Medulla oblongata (tissue), 1 donor: Measurements from ENCODE around the gene ABCB8.
"Not testable (repeated sequence)": the region's sequence is repeated elsewhere in the genome, so short reads cannot be mapped to it uniquely, and the experiment has no call there.

Source experiments
- DNase-seq: peaks from one replicate; pipeline ENCODE4 v3.0.0-alpha.2; 2015; ENCODE audit errors: extremely low spot score

ABCB8 gene

GRCh38 chr7:151013733-151014497 lies 14.3 kb upstream of the ABCB8 start:
- peak; percentile 55 for DNase-seq

GRCh38 chr7:151014950-151015349 lies 13.3 kb upstream of the ABCB8 start:
- DNase-seq, result no peak

DNA sequence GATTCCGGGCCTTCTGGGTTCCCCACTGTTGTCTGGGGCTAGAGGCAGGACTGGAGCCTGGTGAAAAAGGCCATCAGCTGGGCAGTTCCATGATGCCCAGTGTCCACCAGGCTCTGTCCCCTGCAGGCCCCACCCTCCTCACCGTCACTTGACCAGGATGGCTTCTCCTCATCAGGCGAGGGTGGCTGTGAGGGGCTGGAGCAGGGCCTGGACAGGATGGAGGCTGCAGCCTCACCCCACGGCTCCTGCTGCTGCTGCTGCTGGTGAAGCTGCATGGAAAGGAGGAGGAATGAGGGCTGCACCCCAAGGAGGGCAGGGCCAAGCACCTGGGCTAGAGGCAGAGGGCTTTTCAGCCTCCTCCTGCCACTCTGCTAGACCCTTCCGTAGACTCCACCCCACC lies 12.3 kb upstream of the ABCB8 start:
- DNase-seq, result no peak

- no peak for DNase-seq
Observed at GRCh38 chr7:151016505-151016904, 11.7 kb upstream of the ABCB8 start.

DNA sequence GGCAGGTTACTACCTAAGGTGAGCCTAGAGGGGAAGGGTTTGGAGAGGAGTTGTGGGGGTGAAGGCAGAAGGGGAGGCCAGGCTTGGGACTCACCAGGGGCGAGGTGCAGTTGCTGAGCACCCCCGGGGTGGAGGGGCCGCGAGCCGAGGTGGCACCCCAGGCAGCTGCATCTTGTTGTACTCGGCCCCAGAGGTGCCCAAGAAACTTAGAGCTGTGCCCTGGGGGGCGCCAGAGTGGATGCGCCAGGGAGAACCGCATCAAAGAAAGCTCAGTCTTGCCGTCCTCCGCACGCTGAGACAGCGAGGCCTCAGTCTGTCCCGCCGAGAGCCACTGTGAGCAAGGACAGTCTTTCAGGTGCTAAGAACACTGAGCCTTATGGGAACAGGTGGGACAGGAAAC lies 11.3 kb upstream of the ABCB8 start:
- DNase-seq, result no peak

DNA sequence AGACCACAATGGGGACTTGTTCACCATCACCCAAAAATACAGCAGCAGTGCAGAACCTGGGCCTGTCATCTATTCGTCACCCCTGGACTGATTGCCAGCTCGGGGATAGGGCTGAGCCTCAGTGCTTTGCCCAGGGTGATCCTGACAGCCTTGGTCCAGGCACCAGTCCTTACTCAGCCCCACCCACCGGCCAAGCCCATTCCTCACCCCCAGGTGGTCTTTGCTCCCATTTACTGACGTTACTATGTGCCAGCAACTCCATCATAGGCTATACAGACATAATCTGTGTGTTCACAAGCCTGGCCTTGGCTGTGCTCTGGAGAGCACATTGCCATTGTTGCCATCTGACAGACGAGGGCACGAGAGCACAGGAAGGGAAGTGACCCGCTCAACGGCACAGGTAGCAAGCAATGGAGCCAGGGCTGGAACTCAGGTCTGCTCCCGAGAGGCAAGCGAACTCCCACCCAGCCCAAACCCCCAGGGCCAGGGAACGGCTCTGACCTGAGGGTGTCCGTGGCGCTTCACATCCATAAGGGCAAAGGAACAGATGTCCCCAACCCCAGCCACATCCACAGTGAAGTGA lies 10.8 kb upstream of the ABCB8 start:
- DNase-seq, result no peak

GRCh38 chr7:151017953-151018420 lies 10.3 kb upstream of the ABCB8 start:
- peak; percentile 41 for DNase-seq

GRCh38 chr7:151018421-151019129 lies 9.7 kb upstream of the ABCB8 start:
- no peak for DNase-seq

GRCh38 chr7:151019130-151019447 lies 9.2 kb upstream of the ABCB8 start:
- DNase-seq, result no peak

DNA sequence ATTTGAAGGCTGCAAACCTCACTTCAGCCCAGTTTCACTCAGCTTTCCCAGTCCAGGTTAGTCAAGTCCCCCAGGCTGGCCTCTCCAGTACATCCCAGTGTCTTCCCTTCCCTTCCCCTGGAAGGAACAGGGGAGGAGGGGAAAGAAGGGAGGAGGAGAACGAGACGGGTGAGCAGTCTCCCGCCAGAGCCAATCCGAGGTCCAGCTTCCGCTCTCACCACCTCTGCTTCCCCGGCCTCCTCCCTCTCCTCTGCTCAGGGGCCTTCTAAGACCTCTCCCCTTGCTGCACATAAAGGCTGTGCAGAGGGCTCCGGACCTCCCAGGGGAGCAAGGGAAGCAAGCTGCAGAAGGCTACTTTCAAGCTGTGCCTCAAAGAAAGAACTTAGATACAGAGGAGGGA lies 8.0 kb upstream of the ABCB8 start:
- DNase-seq, result no peak

DNA sequence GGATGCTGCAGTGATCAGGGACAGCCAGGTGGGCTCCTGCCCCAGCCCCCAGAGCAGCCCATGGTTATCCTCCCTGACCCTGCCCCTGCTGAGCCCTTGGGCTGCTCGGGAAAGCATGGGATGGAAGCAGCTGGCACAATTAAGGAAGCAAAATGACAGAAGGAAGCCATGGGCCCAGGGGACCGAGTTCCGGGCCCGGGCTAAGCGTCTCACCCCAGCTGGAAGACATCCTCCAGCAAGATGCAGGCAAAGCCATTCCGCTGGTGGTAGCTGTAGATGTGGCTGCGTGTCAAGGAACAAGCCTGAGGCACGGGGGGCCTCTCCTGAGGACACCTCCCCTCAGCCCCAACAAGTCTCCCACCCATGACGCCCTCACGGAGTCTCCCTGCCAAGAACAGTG lies 5.0 kb upstream of the ABCB8 start:
- DNase-seq, result no peak

DNA sequence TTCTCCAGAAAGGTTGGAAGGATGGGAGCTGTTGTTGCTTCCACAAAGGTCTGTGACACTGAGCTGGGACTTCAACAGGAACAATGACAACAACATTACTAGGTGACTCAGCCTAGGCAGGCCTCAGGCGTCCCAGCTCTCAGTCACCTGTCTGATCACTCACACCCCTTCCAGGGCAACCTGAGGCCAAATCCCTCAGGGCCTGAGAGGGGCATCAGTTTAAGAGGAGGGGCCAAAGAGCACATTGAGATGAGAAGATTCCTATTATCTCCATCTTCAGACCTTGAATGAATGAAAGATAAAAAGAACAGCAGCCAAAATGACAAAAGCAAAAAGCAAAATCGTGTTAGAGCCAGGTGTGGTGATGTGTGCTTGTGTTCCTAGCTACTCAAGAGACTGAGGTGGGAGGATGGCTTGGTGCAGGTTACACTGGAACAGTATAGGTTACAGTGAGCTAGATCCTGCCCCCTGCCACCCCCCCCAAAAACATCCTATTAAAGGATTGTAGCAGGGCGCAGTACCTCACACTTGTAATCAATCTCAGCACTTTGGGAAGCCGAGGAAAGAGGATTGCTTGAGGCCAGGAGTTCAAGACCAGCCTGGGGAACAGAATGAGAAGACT lies 3.7 kb upstream of the ABCB8 start, which contains the start of gene ATG9B:
ATG9B (minus strand) TSS at position 60 of the 622 bp plus-strand sequence. CDS start 71 bp downstream, outside the sequence.
- no peak for DNase-seq

DNA sequence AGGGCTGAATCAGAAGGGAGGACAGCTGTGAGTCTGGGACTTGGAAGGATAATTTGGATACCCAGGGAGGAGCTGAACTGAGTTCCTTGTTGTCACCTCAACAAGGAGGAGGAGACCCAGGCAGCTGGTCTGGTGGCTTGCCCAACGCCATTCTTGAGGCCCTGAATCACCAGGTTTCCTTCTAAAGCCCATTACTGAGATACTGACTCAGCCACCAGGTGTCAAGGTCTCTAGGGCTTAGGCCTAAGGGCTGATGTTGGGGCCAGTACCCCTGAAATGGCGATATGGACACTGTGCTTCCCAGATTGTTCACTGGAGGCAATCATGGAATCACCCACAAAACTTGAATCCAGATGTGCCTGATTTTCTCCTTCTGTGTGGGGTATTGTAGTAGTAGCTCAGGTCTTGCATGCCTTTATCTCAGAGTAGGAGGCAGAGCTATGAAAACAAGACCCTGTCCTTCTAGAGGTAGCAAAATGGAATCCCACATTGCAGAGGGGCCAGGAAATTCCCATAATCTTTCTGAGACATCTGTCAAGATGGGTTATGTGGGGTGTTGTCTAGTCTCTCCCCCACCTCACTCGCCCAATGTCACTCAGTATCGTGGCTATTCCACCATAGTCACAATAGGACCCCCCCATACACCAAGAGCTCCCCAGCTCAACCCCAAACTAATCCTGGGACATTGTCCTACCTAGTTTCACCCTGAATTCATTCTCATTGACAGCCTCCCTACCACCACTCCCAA lies 2.2 kb upstream of the ABCB8 start:
- DNase-seq, result no peak

GRCh38 chr7:151026771-151027727 lies 1.2 kb upstream of the ABCB8 start:
- DNase-seq, result not testable (repeated sequence)

DNA sequence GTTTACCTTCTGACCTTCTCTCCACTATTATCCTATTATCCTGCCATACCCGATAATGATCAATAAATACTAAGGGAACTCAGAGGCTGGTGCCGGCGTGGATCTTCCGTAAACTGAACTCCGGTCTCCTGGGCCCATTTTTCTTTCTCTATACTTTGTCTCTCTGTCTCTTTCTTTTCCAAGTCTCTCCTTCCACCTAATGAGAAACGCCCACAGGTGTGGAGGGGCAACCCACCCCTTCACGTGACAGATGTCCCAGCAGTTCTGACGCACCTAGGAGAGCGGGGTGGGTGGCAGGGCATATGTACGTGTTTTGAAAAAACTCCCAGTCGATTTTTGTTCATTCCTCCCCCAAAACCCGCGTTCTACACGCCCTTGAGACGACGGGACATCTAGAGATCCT lies 521 bp upstream of the ABCB8 start:
- not testable (repeated sequence) for DNase-seq

DNA sequence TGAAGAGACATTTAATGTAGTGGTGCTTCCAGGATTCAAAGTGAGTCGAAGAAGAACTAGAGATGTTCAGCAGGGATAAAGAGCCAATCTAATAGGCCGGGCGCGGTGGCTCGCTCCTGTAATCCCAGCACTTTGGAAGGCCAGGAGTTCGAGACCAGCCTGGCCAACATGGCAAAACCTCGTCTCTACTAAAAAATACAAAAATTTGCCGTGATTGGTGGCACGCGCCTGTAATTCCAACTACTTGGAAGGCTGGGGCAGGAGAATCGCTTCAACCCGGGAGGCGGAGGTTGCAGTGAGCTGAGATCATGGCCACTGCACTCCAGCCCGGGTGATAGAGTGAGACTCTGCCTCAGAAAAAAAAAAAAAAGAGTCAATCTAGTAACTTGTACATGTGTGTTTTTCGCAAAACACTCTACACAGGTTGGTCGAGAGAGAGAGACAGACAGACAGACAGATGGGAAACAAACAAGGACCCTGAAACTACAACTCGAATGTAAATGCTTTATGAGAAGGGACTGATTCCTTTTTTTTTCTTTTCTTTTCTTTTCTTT lies 775 bp downstream of the ABCB8 start:
- no peak for DNase-seq

GRCh38 chr7:151031011-151031410 lies 2.8 kb downstream of the ABCB8 start:
- no peak for DNase-seq

GRCh38 chr7:151032936-151033863 lies 5.0 kb downstream of the ABCB8 start:
- DNase-seq, result no peak

GRCh38 chr7:151033864-151034249 lies 5.6 kb downstream of the ABCB8 start:
- DNase-seq, result no peak
